H9 (cell line): Measurements from ENCODE around the gene FCAR. TPM values are rescaled to one million over a fixed set of nuclear protein-coding genes. Genes with fewer than 3 reads are reported as not detected.

Source experiments
- DNase-seq: peaks from one replicate; pipeline ENCODE4 v3.0.0-alpha.2; 2017
- H2AFZ ChIP-seq: one replicate; pipeline ENCODE4 v1.6.1; 2013; ENCODE audit warnings: mild to moderate bottlenecking, low read length, control low read depth, moderate library complexity
- H2AK5ac ChIP-seq: 2 replicates; pipeline ENCODE4 v1.6.1; 2013; ENCODE audit warnings: low read length, control low read depth, mixed read lengths; ENCODE audit not compliant: insufficient read length
- H2BK120ac ChIP-seq: one replicate; pipeline ENCODE4 v1.6.1; 2013; ENCODE audit warnings: low read depth, mild to moderate bottlenecking, low read length, control low read depth, inconsistent platforms; ENCODE audit not compliant: poor library complexity, severe bottlenecking
- H2BK12ac ChIP-seq: 2 replicates; pipeline ENCODE4 v1.6.1; 2013; ENCODE audit warnings: low read length, control low read depth, mixed read lengths, low read depth; ENCODE audit not compliant: insufficient read length
- H2BK15ac ChIP-seq: 2 replicates; pipeline ENCODE4 v1.6.1; 2013; ENCODE audit warnings: low read depth, low read length, control low read depth
- H2BK20ac ChIP-seq: one replicate; pipeline ENCODE4 v1.6.1; 2013; ENCODE audit warnings: low read depth, mild to moderate bottlenecking, low read length, control low read depth, inconsistent platforms; ENCODE audit not compliant: poor library complexity, severe bottlenecking
- H2BK5ac ChIP-seq: 2 replicates; pipeline ENCODE4 v1.6.1; 2013; ENCODE audit warnings: low read length, control low read depth, mixed read lengths; ENCODE audit not compliant: insufficient read length
- H3K14ac ChIP-seq: 2 replicates; pipeline ENCODE4 v1.6.1; 2013; ENCODE audit warnings: low read length, control low read depth; ENCODE audit not compliant: insufficient read depth
- H3K18ac ChIP-seq: 2 replicates; pipeline ENCODE4 v1.6.1; 2013; ENCODE audit warnings: low read depth, mild to moderate bottlenecking, mixed read lengths, low read length, control low read depth; ENCODE audit not compliant: insufficient read length
- H3K23ac ChIP-seq: 2 replicates; pipeline ENCODE4 v1.6.1; 2013; ENCODE audit warnings: low read length, control low read depth, mixed read lengths, low read depth; ENCODE audit not compliant: insufficient read length
- H3K23me2 ChIP-seq: 2 replicates; pipeline ENCODE4 v1.6.1; 2013; ENCODE audit warnings: low read depth, mild to moderate bottlenecking, mixed read lengths, low read length, control low read depth; ENCODE audit not compliant: insufficient read length, poor library complexity, severe bottlenecking
- H3K27ac ChIP-seq: 2 replicates; pipeline ENCODE4 v1.5.1; 2013; ENCODE audit warnings: low read length, control low read depth, mixed read lengths, low read depth; ENCODE audit not compliant: insufficient read length
- H3K27me3 ChIP-seq: 2 replicates; pipeline ENCODE4 v1.6.1; 2013; ENCODE audit warnings: low read length, control low read depth, inconsistent platforms; ENCODE audit not compliant: insufficient read depth
- H3K4ac ChIP-seq: 2 replicates; pipeline ENCODE4 v1.6.1; 2013; ENCODE audit warnings: low read depth, mild to moderate bottlenecking, control low read depth, inconsistent platforms, low read length, moderate library complexity
- H3K4me1 ChIP-seq: 2 replicates; pipeline ENCODE4 v1.6.1; 2013; ENCODE audit warnings: low read length, control low read depth, inconsistent platforms; ENCODE audit not compliant: insufficient read depth
- H3K4me2 ChIP-seq: 2 replicates; pipeline ENCODE4 v1.6.1; 2013; ENCODE audit warnings: low read length, control low read depth, mixed read lengths; ENCODE audit not compliant: insufficient read length, insufficient read depth
- H3K56ac ChIP-seq: 2 replicates; pipeline ENCODE4 v1.6.1; 2013; ENCODE audit warnings: low read depth, mild to moderate bottlenecking, mixed read lengths, low read length, control low read depth; ENCODE audit not compliant: insufficient read length
- H3K79me1 ChIP-seq: 2 replicates; pipeline ENCODE4 v1.6.1; 2013; ENCODE audit warnings: low read depth, mild to moderate bottlenecking, moderate library complexity, low read length, control low read depth, inconsistent platforms; ENCODE audit not compliant: insufficient read depth, poor library complexity, severe bottlenecking
- H3K79me2 ChIP-seq: 2 replicates; pipeline ENCODE4 v1.6.1; 2013; ENCODE audit warnings: low read length, control low read depth, inconsistent platforms; ENCODE audit not compliant: insufficient read depth
- H3K9ac ChIP-seq: 2 replicates; pipeline ENCODE4 v1.6.1; 2013; ENCODE audit warnings: low read length, control low read depth, mixed read lengths; ENCODE audit not compliant: insufficient read length; ENCODE audit errors: extremely low read depth
- H3K9me3 ChIP-seq: one replicate; pipeline ENCODE4 v1.6.1; 2013; ENCODE audit warnings: low read depth, low read length, inconsistent platforms; ENCODE audit not compliant: control insufficient read depth
- H3T11ph ChIP-seq: one replicate; pipeline ENCODE4 v1.6.1; 2013; ENCODE audit warnings: mild to moderate bottlenecking, low read length, control low read depth, inconsistent platforms
- H4K20me1 ChIP-seq: one replicate; pipeline ENCODE4 v1.6.1; 2013; ENCODE audit not compliant: control insufficient read depth, insufficient read length, insufficient read depth
- H4K5ac ChIP-seq: 2 replicates; pipeline ENCODE4 v1.6.1; 2013; ENCODE audit warnings: low read depth, mild to moderate bottlenecking, mixed read lengths, low read length, control low read depth; ENCODE audit not compliant: insufficient read length
- H4K8ac ChIP-seq: replicated peaks from 2 replicates; pipeline ENCODE4 v1.6.1; 2013; ENCODE audit warnings: low read length, control low read depth, mixed read lengths, low read depth; ENCODE audit not compliant: insufficient read length
- H4K91ac ChIP-seq: 2 replicates; pipeline ENCODE4 v1.6.1; 2013; ENCODE audit warnings: low read depth, mild to moderate bottlenecking, moderate library complexity, mixed read lengths, low read length, control low read depth; ENCODE audit not compliant: insufficient read length
- H3K27ac Mint-ChIP-seq, 3 experiments: 2 replicates in 2 of 3; 3 replicates in 1 of 3; pipeline ENCODE4 v1.8.0; 2020 to 2021; ENCODE audit warnings: mixed read lengths in 3 of 3, mild to moderate bottlenecking in 1 of 3, moderate library complexity in 1 of 3
- H3K27me3 Mint-ChIP-seq: 2 replicates; pipeline ENCODE4 v1.8.0; 2021; ENCODE audit warnings: low read depth, mild to moderate bottlenecking, moderate library complexity, mixed read lengths
- H3K36me3 Mint-ChIP-seq, 3 experiments: 2 replicates in 2 of 3; 3 replicates in 1 of 3; pipeline ENCODE4 v1.8.0; 2020 to 2021; ENCODE audit warnings: low read depth in 3 of 3, mixed read lengths in 3 of 3; ENCODE audit not compliant: insufficient read depth in 1 of 3
- H3K4me1 Mint-ChIP-seq, 2 experiments: 2 replicates each; pipeline ENCODE4 v1.8.0; 2020; ENCODE audit warnings: mixed read lengths in 2 of 2
- H3K4me3 Mint-ChIP-seq, 2 experiments: 2 replicates in 1 of 2; 3 replicates in 1 of 2; pipeline ENCODE4 v1.8.0; 2020 to 2021; ENCODE audit warnings: mild to moderate bottlenecking in 2 of 2, mixed read lengths in 2 of 2, moderate library complexity in 1 of 2
- H3K9me3 Mint-ChIP-seq, 2 experiments: 2 replicates in 1 of 2; 3 replicates in 1 of 2; pipeline ENCODE4 v1.8.0; 2020; ENCODE audit warnings: mild to moderate bottlenecking in 2 of 2, mixed read lengths in 2 of 2, moderate library complexity in 1 of 2
- CTCF ChIP-seq: fragments of 200-600 bp; sonication (generic); conservative IDR thresholded peaks from 3 replicates; pipeline ENCODE4 v1.8.0; 2021; ENCODE audit warnings: antibody characterized with exemption, mild to moderate bottlenecking
- WGBS: extraction: QIAGEN DNeasy Blood & Tissue Kit; methylation state at CpG from one replicate; pipeline ENCODE4 v1.1.7; 2013; ENCODE audit warnings: missing lambda C conversion rate, low lambda C conversion rate, mixed read lengths; ENCODE audit not compliant: insufficient read length; ENCODE audit errors: extremely low coverage; 5-methylcytosine and 5-hydroxymethylcytosine counted together
- total RNA-seq: library from RNA; stranded (reverse); gene quantifications from 2 replicates; pipeline ENCODE4 v1.2.1, GENCODE V29; 2021

FCAR gene
- total RNA-seq, 1 experiment from 2014 or later, result not detected

- Histone ChIP-seq H2BK120ac (no peak overlapping the region), H3K4ac (no peak overlapping the region), H3K4me1 (no peaks in the 10 kb centered on the region), H3K9me3 (no peaks in the 10 kb centered on the region), H4K8ac (no peak overlapping the region), H3K27me3 (no peaks in the 10 kb centered on the region), H2BK20ac (no peak overlapping the region), H2BK15ac (no peak overlapping the region), H3K79me1 (no peaks in the 10 kb centered on the region), H3K79me2 (no peaks in the 10 kb centered on the region), H4K20me1 (no peaks in the 10 kb centered on the region), H3K18ac (no peak overlapping the region), H3T11ph (no peak overlapping the region), H3K4me2 (no peak overlapping the region), H3K56ac (no peak overlapping the region), H3K23ac (no peak overlapping the region), H3K23me2 (no peaks in the 10 kb centered on the region), H2AFZ (no peak overlapping the region), H3K14ac (no peak overlapping the region), H3K27ac (no peak overlapping the region), H2BK12ac (no peak overlapping the region), H3K9ac (no peak overlapping the region), H2BK5ac (no peak overlapping the region), H4K91ac (no peak overlapping the region), H2AK5ac (no peak overlapping the region), H4K5ac (no peak overlapping the region)
- WGBS, result no CpG with 5 or more reads among the region's 9 CpGs
- Mint-ChIP-seq H3K4me3 (no peak overlapping the region), H3K27ac (no peak overlapping the region), H3K27me3 (peaks cover 7% of the 10 kb centered on the region), H3K36me3 (peaks cover 0 to 9% (median 0%) of the 10 kb centered on the region in 3 experiments; a peak in 3 of 7 replicates), H3K4me1 (peaks cover 0 to 8% of the 10 kb centered on the region in 2 experiments; a peak in 2 of 4 replicates), H3K9me3 (peaks cover 5 to 90% of the 10 kb centered on the region in 2 experiments; a peak in 4 of 5 replicates)
- DNase-seq, result no peak
- no peak for TF ChIP-seq CTCF
Measured at GRCh38 chr19:54937926-54938325, 63.9 kb downstream of the FCAR start.
